Measurements from ENCODE around the gene RAP2C.

RAP2C gene

DNA sequence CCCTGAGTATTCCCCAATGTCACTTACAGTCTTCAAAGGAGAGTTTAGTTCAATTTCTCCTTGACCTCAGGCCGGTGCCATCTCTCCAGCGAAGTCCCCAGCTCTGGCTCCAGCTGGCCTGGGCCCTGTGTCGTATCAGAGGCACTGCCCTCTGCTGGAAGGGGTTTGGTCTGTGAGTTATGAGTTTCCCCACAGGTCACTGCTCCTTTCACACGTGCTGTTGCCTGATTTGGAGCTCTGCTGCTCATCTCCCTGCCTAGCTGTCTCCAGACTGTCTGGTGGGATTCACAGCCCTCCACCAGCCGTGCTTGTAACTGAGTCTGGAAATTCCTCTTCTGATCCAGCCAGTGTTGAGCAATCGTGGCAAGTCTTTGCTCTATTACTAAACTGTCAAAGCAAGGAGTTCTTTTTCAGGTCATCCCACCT is at the start of gene RAP2C:
TSS of gene RAP2C (minus strand) at position 105 of the 426 bp plus-strand sequence. CDS start 2,179 bp downstream, outside the sequence.
- no peak for DNase-seq (ENCODE audit: low read depth)

DNA sequence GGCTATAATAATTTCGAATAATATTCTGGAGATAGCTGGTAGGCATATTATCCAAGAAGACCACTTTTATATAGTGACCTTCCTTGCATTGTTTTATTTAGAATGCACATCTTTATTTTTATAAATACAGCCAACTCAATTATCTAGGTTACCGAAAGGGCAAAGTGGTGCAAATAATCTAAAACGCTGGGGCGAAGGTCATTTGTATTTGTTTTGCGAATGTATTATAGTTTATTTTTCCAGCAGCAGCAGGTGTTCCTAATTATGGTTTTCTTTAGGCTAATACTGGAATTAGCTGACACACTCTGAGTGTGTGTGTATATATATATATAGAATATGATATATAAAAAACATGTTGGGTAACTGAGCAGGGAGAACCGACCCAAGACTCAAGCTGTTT is 48.1 kb upstream of the RAP2C start:
- no peak for DNase-seq (ENCODE audit: low read depth)

DNA sequence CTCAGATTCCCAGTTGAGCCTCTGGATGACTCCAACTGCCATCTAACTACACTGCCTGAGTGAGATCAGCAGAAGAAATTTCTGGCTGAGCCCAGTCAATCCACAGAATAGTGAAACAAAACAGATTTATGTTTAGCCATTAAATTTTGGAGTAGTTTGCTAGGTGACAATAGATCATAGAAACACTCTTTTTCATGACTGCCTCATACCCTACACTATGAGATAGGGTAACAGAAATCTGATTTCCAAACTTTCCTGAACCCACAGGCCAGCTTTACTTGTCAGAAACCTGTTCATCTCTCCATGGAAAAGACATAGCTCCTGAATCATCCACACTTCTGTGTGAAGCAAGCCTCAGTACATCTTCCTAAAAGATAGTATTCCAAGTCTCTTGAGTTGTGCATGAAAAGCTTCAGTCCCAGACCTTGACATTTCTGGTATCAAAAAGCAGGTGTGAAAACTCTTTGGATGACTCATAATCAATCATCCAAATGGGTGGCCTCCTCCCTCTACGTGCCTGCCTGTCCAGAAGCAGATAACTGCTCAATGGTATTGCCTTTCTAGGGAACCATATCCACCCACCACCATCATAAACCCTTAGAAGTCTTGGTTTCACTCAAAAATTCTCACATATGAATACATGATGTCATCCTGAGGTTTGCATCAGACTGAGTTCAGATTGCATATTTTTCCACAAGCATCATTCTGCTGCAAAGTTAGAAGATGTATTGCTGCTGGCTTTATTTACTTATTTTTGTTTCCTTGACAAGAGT is 47.5 kb upstream of the RAP2C start:
- DNase-seq (ENCODE audit: low read depth): peak; percentile 6

- DNase-seq (ENCODE audit: low read depth): no peak
Observed at GRCh38 chrX:132263127-132263526, 43.9 kb upstream of the RAP2C start.

DNA sequence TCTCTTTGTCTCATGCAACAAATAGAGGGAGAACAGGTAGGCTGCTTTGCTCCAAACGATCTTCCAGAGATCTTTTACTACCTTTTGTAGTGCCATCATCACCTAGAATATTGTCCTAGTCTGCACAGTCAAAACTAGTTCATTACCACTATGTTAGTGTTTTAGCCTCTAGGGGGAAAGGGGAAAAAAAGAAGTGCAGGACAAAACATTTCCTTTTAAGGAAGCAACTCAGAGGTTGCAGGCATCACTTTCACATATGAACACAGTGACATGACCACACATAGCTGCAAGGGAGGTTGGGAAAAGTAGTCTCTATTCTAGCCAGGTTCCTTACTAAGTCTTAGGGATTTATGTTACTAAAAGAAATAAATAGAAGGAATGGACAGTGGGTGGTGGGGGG is 39.3 kb upstream of the RAP2C start:
- no peak for DNase-seq (ENCODE audit: low read depth)

DNA sequence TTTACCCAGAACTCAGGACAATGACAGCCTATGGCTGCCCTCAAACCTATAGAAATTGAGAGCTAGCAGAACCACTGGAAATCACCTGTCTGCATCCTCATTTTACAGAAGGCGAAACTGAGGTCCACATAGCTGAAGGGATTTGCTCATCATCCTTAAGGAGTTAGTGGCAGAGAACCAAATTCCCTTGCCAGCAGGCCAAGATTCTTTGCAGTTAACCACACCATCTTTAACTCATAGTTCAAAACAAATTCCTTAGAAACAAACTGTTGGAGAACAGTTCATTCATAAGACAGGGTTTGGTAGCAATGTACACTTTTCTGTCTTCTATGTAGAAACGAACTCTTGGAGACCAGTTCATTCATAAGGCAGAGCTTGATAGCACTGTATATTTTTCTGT is 37.9 kb upstream of the RAP2C start:
- peak; percentile 10 for DNase-seq (ENCODE audit: low read depth)

GRCh38 chrX:132236121-132236520 is 16.9 kb upstream of the RAP2C start:
- DNase-seq (ENCODE audit: low read depth): no peak

DNA sequence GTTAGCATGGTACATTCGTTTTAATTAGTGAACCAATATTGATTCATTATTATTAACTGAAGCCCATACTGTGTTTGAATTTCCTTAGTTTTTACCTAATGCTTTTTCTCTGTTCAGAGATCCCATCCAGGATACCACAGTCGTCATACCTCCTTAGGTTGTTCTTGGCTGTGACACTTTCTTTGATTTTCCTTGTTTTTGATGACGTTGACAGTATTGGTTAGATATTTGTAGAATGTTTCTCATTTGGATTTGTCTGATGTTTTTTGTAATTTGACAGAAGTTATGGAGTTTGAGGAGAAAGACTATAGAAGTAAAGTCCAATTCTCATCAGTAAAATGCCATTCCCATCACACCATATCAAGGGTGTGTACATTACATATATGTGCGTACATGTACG is 16.2 kb upstream of the RAP2C start:
- no peak for DNase-seq (ENCODE audit: low read depth)

- no peak for DNase-seq (ENCODE audit: low read depth)
Observed at GRCh38 chrX:132231587-132231986, 12.3 kb upstream of the RAP2C start.

GRCh38 chrX:132227383-132228112 is 8.3 kb upstream of the RAP2C start:
- DNase-seq (ENCODE audit: low read depth): no peak

- DNase-seq (ENCODE audit: low read depth): no peak
Observed at GRCh38 chrX:132226169-132226568, 6.9 kb upstream of the RAP2C start.

- DNase-seq (ENCODE audit: low read depth): peak; percentile 65
Observed at GRCh38 chrX:132218100-132218812, 991 bp downstream of the RAP2C start.

DNA sequence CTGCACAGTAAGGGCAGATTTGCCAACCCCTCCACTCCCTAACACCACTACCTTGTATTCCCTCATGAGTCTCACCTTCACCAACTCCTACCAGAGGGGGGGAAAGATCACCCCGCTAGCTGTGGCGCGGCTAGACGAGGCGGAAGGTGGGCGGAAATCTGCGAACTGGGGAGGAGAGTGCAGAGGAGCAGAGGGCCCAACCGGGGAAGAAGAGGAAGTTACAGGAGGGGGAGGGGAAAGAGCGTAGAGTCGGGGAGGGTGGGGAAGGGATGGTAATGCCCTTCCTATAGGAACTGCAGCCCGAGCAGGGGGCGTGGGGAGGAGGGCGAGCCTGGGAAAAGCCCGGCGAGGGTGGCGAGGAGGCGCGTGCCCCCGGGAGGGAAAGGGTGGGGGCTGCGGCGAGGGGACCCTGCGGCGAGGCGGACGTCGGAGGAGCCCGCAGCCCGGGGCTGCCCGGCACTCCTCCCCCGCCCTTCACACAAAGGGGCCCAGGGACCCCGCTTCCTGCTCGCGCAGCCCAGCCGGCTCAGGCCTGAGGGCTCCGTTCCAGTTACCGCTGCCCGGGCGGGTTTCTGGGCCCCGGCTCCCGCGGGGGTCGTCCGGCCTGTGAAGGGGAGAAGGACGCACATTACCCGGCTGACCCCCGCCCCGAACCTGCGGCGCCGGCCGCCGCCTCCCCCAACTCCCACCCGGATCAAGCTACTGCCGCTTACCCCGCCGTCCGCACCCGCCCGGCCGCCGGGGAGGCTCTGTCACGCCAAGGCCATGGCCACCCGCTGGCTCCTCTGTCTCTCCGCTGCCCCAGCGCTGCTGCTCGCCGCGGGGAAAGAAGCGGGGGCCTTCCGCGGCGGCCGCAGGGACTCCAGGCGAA is 1.8 kb downstream of the RAP2C start:
- DNase-seq (ENCODE audit: low read depth): no peak

DNA sequence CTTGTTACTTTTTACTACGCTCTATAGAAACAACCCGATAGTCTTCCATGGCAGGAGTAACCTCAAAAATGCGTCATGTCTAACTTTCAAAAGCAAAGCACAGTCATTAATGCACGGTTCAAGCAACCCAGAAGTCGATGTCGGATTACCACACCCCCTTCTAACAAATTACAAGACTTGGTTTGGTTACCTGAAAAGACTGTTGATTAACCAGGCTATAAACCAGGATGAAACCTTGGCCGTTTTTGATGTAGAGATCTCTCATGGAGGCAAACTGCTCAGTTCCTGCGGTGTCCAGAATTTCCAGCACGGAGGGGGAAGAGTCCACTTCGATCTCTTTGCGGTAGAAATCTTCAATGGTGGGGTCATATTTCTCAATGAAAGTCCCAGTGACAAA is 2.4 kb downstream of the RAP2C start:
- DNase-seq (ENCODE audit: low read depth): no peak

DNA sequence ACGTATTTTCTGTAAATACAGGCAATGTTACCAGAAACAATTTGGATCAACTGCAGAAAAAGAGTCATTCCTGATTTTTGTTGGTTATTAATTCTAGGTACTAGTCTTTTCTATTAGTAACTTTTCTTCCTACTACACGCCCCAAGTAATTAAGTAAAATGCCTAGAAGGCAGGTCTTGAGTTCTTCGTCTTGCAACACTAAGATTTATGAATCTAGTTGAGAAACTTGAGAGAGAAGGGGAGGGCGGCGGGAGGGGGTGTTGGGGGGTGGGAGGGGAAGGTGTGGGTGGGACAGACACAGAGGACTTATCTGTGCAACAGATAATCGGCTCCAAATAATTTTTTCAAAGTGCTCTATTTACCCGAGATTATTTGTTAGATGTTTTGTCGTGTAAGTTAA is 3.0 kb downstream of the RAP2C start:
- DNase-seq (ENCODE audit: low read depth): no peak

DNA sequence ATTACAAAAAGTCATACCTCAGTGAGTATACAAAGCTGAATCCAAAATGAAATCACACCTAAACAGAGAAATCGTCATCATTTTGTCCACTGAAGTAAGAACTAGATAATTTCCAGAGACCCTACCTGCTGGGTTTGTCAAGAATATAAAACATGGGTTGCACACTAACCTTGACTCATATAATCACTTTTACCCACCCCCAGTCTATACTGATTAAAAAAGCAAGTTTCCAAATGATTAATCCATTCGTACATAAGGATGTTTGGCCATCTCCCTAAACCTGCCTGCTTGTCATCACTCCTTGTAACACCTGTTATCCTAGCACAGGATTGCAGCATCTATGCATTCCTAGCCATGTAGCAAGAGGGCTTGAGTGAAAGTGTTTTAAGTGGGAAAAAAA is 4.7 kb downstream of the RAP2C start:
- no peak for DNase-seq (ENCODE audit: low read depth)

DNA sequence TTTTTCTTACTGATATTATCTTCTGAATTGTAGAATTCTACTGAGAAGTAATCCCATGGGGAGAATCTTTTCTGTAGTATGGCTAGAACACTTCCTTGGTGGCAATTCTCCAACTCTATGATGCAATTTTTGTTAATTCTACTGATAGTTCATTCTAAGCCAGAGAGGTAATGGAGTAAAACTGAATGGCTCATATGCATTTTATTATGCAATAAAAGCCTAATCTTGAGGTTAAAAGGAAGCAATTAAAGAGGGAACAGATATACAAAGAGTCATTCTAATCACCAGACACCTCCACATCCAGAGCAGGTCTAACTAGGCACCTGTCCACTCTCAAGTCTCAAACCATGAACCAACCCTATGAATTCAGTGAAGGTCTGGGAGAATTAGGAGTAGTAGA is 9.7 kb downstream of the RAP2C start:
- DNase-seq (ENCODE audit: low read depth): no peak

DNA sequence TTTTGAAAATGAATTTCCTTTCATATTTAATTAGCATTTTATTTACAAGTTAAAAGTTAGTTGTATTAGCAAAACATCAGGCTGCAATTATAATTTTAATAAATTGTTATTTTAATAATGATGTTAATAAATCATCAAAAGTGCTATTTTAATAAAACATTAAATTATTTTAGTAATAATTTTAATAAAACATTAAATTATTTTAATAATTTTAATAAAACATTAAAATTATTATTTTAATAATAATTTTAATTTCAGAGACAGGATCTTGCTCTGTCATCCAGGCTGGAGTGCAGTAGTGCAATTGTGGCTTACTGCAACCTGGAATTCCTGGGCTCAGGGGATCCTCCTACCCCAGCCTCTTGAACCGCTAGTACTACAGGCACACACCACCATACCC is 10.8 kb downstream of the RAP2C start:
- no peak for DNase-seq (ENCODE audit: low read depth)

DNA sequence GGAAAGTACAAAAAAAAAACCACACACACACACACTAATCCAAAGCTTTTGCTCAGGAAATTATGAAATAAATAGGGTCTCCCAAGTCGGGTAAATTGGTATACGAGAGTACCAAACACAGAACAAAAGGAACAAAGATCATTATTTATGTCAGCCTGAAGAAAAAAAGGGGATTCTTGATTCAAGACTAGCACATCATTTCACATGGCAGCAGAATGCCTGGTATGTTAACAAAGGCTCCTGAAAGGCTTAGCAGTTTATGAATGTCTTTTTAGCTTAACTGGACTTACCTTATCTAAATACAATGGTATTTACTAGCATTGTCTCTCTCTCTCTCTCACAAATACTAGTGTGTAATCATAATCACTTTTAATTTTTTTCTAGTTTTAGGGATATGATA is 11.3 kb downstream of the RAP2C start:
- no peak for DNase-seq (ENCODE audit: low read depth)

- no peak for DNase-seq (ENCODE audit: low read depth)
Observed at GRCh38 chrX:132206259-132206658, 13.0 kb downstream of the RAP2C start.

DNA sequence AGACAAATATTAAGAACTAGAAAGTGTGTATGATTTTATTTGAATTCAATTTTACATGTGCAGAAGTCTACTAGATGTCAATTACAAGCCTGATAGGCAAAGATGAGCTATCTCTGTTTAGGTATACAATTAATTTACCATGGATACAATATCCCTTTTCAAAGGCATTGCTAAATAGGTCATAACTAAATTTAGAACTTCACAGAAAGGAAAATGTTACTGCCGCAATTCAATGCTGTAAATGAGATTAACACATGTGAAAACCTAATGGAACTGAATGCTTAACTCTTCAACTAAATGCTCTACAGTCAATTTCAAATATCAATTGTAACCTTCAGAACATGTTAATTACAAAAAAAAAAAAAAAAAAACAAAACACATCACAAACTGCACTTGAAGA is 14.6 kb downstream of the RAP2C start:
- DNase-seq (ENCODE audit: low read depth): no peak

- DNase-seq (ENCODE audit: low read depth): no peak
Observed at GRCh38 chrX:132200976-132201375, 18.3 kb downstream of the RAP2C start.
